Measurements from ENCODE around the gene ARFRP1. TPM values are rescaled to one million over a fixed set of nuclear protein-coding genes. Genes with fewer than 3 reads are reported as not detected.

The ARFRP1 gene
- total and polyA plus RNA-seq, 2 of the 13 experiments (the other 11 are each of a cell fraction or from before 2014, with no cell fraction given): 32.0 to 51.1 TPM

DNA sequence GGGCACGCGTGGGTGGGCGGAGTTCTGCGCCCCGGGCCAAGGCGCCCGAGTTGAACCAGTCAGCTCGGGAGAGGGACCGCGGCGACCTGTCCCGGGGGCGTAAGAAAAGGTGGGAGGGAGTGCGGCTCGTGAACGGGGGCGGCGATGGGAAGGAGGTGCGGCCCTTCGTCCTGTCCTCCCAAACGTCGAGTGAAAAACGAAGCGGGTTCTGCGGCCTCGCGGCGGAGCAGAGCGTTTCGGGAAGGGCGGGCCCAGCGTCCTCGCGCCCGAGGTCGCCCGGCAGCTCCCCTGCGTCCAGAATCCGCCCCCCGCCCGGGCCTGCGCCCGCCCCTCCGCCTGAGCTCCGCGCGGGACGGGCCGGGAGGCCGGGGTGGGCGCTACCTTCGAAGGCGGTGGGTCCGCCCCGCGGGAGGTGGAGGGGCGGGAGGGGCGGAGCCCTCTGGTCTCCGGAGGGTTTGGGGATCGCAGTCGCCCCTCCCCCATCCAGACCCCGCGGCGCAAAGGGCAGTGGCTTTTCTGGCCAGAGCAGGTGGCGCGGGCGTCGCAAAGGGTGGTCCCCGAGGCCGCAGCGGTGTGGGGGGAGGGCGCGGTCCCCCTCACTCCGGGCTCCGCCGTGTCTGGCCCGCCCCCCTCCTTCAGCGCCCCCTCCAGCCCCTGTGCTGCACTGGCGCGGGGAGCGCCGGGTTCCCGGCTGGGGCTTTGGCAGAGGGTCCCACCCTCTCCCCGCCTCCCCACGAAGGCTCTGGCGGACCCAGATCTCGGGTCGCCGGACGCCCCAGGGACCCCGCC is 55.4 kb downstream of the ARFRP1 start (continued):
- peak; percentile 80 for TF ChIP-seq ZNF687 (CRISPR knock-in tag; IDR thresholded peaks at IDR 0.05)
- TF ChIP-seq ZC3H4 (CRISPR knock-in tag; IDR thresholded peaks at IDR 0.05; ENCODE audit: borderline replicate concordance): no peak
- no peak for TF ChIP-seq ZNF850 (CRISPR knock-in tag; conservative IDR thresholded peaks at IDR 0.05)
- TF ChIP-seq GRHL1 (CRISPR knock-in tag; conservative IDR thresholded peaks at IDR 0.05): no peak
- TF ChIP-seq ZNF138 (CRISPR knock-in tag; IDR thresholded peaks at IDR 0.05; ENCODE audit: low read depth): no peak
- 0 out of 2 replicates have a peak, but pooled peaks have one; percentile 21 for TF ChIP-seq ZNF782 (CRISPR knock-in tag; IDR thresholded peaks at IDR 0.05; ENCODE audit: borderline replicate concordance)
- TF ChIP-seq ZBTB21 (CRISPR knock-in tag; IDR thresholded peaks at IDR 0.05): no peak
- TF ChIP-seq LCORL (IDR thresholded peaks at IDR 0.05): no peak
- peak; percentile 64; the same call in 1 of the 2 replicates for TF ChIP-seq LCORL (CRISPR knock-in tag; IDR thresholded peaks at IDR 0.05)
- TF ChIP-seq ZBTB7B (CRISPR knock-in tag; IDR thresholded peaks at IDR 0.05): peak; percentile 81
- TF ChIP-seq ZNF3 (CRISPR knock-in tag; IDR thresholded peaks at IDR 0.05): no peak; the same call in 1 of the 2 replicates
- TF ChIP-seq SYNCRIP (IDR thresholded peaks at IDR 0.05; ENCODE audit: insufficient read depth, low read depth, low read length): no peak
- TF ChIP-seq, protein P1, sequence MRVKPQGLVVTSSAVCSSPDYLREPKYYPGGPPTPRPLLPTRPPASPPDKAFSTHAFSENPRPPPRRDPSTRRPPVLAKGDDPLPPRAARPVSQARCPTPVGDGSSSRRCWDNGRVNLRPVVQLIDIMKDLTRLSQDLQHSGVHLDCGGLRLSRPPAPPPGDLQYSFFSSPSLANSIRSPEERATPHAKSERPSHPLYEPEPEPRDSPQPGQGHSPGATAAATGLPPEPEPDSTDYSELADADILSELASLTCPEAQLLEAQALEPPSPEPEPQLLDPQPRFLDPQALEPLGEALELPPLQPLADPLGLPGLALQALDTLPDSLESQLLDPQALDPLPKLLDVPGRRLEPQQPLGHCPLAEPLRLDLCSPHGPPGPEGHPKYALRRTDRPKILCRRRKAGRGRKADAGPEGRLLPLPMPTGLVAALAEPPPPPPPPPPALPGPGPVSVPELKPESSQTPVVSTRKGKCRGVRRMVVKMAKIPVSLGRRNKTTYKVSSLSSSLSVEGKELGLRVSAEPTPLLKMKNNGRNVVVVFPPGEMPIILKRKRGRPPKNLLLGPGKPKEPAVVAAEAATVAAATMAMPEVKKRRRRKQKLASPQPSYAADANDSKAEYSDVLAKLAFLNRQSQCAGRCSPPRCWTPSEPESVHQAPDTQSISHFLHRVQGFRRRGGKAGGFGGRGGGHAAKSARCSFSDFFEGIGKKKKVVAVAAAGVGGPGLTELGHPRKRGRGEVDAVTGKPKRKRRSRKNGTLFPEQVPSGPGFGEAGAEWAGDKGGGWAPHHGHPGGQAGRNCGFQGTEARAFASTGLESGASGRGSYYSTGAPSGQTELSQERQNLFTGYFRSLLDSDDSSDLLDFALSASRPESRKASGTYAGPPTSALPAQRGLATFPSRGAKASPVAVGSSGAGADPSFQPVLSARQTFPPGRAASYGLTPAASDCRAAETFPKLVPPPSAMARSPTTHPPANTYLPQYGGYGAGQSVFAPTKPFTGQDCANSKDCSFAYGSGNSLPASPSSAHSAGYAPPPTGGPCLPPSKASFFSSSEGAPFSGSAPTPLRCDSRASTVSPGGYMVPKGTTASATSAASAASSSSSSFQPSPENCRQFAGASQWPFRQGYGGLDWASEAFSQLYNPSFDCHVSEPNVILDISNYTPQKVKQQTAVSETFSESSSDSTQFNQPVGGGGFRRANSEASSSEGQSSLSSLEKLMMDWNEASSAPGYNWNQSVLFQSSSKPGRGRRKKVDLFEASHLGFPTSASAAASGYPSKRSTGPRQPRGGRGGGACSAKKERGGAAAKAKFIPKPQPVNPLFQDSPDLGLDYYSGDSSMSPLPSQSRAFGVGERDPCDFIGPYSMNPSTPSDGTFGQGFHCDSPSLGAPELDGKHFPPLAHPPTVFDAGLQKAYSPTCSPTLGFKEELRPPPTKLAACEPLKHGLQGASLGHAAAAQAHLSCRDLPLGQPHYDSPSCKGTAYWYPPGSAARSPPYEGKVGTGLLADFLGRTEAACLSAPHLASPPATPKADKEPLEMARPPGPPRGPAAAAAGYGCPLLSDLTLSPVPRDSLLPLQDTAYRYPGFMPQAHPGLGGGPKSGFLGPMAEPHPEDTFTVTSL (CRISPR knock-in tag; IDR thresholded peaks at IDR 0.05; ENCODE audit: borderline replicate concordance): no peak
- peak; percentile 44; the same call in 1 of the 2 replicates for TF ChIP-seq ZNF558 (CRISPR knock-in tag; IDR thresholded peaks at IDR 0.05; ENCODE audit: borderline replicate concordance)
- TF ChIP-seq XRCC5 (optimal IDR thresholded peaks at IDR 0.05; ENCODE audit: low read length): no peak
- no peak for TF ChIP-seq JARID2 (CRISPR knock-in tag; IDR thresholded peaks at IDR 0.05; ENCODE audit: insufficient replicate concordance)
- 0 out of 2 replicates have a peak, but pooled peaks have one; percentile 22 for TF ChIP-seq GATAD2A (CRISPR knock-in tag; IDR thresholded peaks at IDR 0.05)
- TF ChIP-seq MEIS1 (CRISPR knock-in tag; IDR thresholded peaks at IDR 0.05; ENCODE audit: borderline replicate concordance): no peak
- TF ChIP-seq RFX5 (IDR thresholded peaks at IDR 0.05; ENCODE audit: low read depth, low read length): no peak
